CD4-positive, alpha-beta T cell treated with Interleukin-4 for 4 hours (primary cell): ENCODE data around the gene ARRDC3.
"Not testable (repeated sequence)": the region's sequence is repeated elsewhere in the genome, so short reads cannot be mapped to it uniquely, and the experiment has no call there.

ENCODE experiments used
- DNase-seq: peaks from one replicate; pipeline ENCODE4 v3.0.0-alpha.2; 2020

Gene ARRDC3

GRCh38 chr5:91383027-91383955 is at the start of gene ARRDC3:
Gene ARRDC3, minus strand, starts transcription at chr5:91383317. Its CDS starts 225 bp downstream, at chr5:91383092.
- peak; percentile 97 for DNase-seq

GRCh38 chr5:91430949-91431348 is 47.8 kb upstream of the ARRDC3 start:
- DNase-seq = no peak

GRCh38 chr5:91424638-91425436 is 41.7 kb upstream of the ARRDC3 start:
- DNase-seq = no peak

- DNase-seq = no peak
Observed at GRCh38 chr5:91423871-91424270, 40.8 kb upstream of the ARRDC3 start.

- no peak for DNase-seq
Observed at GRCh38 chr5:91420879-91421278, 37.8 kb upstream of the ARRDC3 start.

- peak; percentile 78 for DNase-seq
Observed at GRCh38 chr5:91419571-91420537, 36.7 kb upstream of the ARRDC3 start.

GRCh38 chr5:91419136-91419535 is 36.0 kb upstream of the ARRDC3 start:
- no peak for DNase-seq

- DNase-seq = no peak
Observed at GRCh38 chr5:91418158-91418557, 35.0 kb upstream of the ARRDC3 start.

GRCh38 chr5:91417219-91417618 is 34.1 kb upstream of the ARRDC3 start:
- no peak for DNase-seq

- DNase-seq = no peak
Observed at GRCh38 chr5:91416491-91416890, 33.4 kb upstream of the ARRDC3 start.

GRCh38 chr5:91409304-91409703 is 26.2 kb upstream of the ARRDC3 start:
- DNase-seq = no peak

- DNase-seq = no peak
Observed at GRCh38 chr5:91408710-91409109, 25.6 kb upstream of the ARRDC3 start.

- no peak for DNase-seq
Observed at GRCh38 chr5:91407204-91407603, 24.1 kb upstream of the ARRDC3 start.

GRCh38 chr5:91403438-91403837 is 20.3 kb upstream of the ARRDC3 start:
- no peak for DNase-seq

GRCh38 chr5:91401175-91401574 is 18.1 kb upstream of the ARRDC3 start:
- no peak for DNase-seq

- DNase-seq = no peak
Observed at GRCh38 chr5:91397791-91398190, 14.7 kb upstream of the ARRDC3 start.

- peak; percentile 42 for DNase-seq
Observed at GRCh38 chr5:91390268-91390667, 7.2 kb upstream of the ARRDC3 start.

- not testable (repeated sequence) for DNase-seq
Observed at GRCh38 chr5:91389555-91389954, 6.4 kb upstream of the ARRDC3 start.

- no peak for DNase-seq
Observed at GRCh38 chr5:91388362-91388761, 5.2 kb upstream of the ARRDC3 start.

- no peak for DNase-seq
Observed at GRCh38 chr5:91386120-91386519, 3.0 kb upstream of the ARRDC3 start.

- DNase-seq = not testable (repeated sequence)
Observed at GRCh38 chr5:91385596-91385995, 2.5 kb upstream of the ARRDC3 start.

- peak; percentile 90 for DNase-seq
Observed at GRCh38 chr5:91384671-91385430, 1.7 kb upstream of the ARRDC3 start.
